Caco-2 (cell line): Measurements from ENCODE around the gene NYAP2. TPM values are rescaled to one million over a fixed set of nuclear protein-coding genes. Genes with fewer than 3 reads are reported as not detected.

ENCODE experiments used
- BruUV-seq: library from RNA; stranded (reverse); fragments of 400-500 nt; replicated peaks from 2 replicates; lab custom pipeline; 2021; lab: Mats Ljungman, UMichigan
- CTCF ChIA-PET: fragments of 300-600 bp; sonication (Branson Sonifier 250); formaldehyde crosslinking; loops from one replicate; lab custom pipeline; 2022; ENCODE audit warnings: antibody characterized with exemption; lab: Charles Lee
- POLR2A ChIA-PET: fragments of 300-600 bp; sonication (Branson Sonifier 250); formaldehyde crosslinking; loops from one replicate; lab custom pipeline; 2022; ENCODE audit warnings: antibody characterized with exemption; lab: Charles Lee
- DNase-seq, 2 experiments: peaks; one replicate each; pipeline versions ENCODE4 v3.0.0 to v3.0.0-alpha.2; 2020 to 2022
- H3K27me3 ChIP-seq: replicated peaks from 2 replicates; pipeline ENCODE4 v1.6.0; 2011; ENCODE audit warnings: low read length; ENCODE audit not compliant: control insufficient read depth, insufficient read depth
- H3K36me3 ChIP-seq: 2 replicates; pipeline ENCODE4 v1.5.1; 2011; ENCODE audit warnings: low read length; ENCODE audit not compliant: control insufficient read depth, insufficient read depth
- H3K4me1 ChIP-seq: fragments of 250-450 bp; sonication (Bioruptor Pico); 2 replicates; pipeline ENCODE4 v1.5.1; 2020; ENCODE audit warnings: mild to moderate bottlenecking
- H3K4me3 ChIP-seq: 2 replicates; pipeline ENCODE4 v1.5.1; 2011; ENCODE audit warnings: low read depth, mild to moderate bottlenecking, control low read depth, low read length
- H3K9me3 ChIP-seq: fragments of 250-450 bp; sonication (Bioruptor Pico); 2 replicates; pipeline ENCODE4 v1.5.1; 2020; ENCODE audit warnings: mild to moderate bottlenecking, moderate library complexity
- H3K27ac Mint-ChIP-seq: one replicate; pipeline ENCODE4 v1.8.0; 2022; ENCODE audit warnings: mixed read lengths; ENCODE audit not compliant: unreplicated experiment
- H3K27me3 Mint-ChIP-seq: one replicate; pipeline ENCODE4 v1.8.0; 2022; ENCODE audit warnings: mixed read lengths; ENCODE audit not compliant: insufficient read depth, unreplicated experiment
- H3K36me3 Mint-ChIP-seq: one replicate; pipeline ENCODE4 v1.8.0; 2022; ENCODE audit warnings: mild to moderate bottlenecking, mixed read lengths; ENCODE audit not compliant: insufficient read depth, unreplicated experiment
- H3K4me1 Mint-ChIP-seq: one replicate; pipeline ENCODE4 v1.8.0; 2022; ENCODE audit warnings: low read depth, mixed read lengths; ENCODE audit not compliant: unreplicated experiment
- H3K4me3 Mint-ChIP-seq: one replicate; pipeline ENCODE4 v1.8.0; 2022; ENCODE audit warnings: mild to moderate bottlenecking, moderate library complexity, mixed read lengths; ENCODE audit not compliant: unreplicated experiment
- H3K9me3 Mint-ChIP-seq: one replicate; pipeline ENCODE4 v1.8.0; 2022; ENCODE audit warnings: mixed read lengths; ENCODE audit not compliant: unreplicated experiment
- intact Hi-C: fragments of 100-400 bp; cut with micrococcal nuclease; formaldehyde crosslinking; loops from one replicate; pipeline ENCODE4 v1.10.0; 2022; ENCODE audit not compliant: unreplicated experiment
- total RNA-seq: library from RNA; stranded (reverse); gene quantifications from 2 replicates; pipeline ENCODE4 v1.2.3, GENCODE V29; 2022
- TF ChIP-seq, protein P1 (sequence below), 2 experiments: fragments of 200-600 bp in 1 of 2; IDR thresholded peaks; 1 replicate in 1 of 2; 2 replicates in 1 of 2; pipeline versions ENCODE4 v1.5.1 to v1.8.0; 2011 to 2022; ENCODE audit warnings: antibody characterized with exemption in 1 of 2, control low read depth in 1 of 2, inconsistent platforms in 1 of 2, low read depth in 1 of 2, low read length in 1 of 2, mild to moderate bottlenecking in 1 of 2, moderate library complexity in 1 of 2; ENCODE audit not compliant: insufficient read depth in 1 of 2, severe bottlenecking in 1 of 2, unreplicated experiment in 1 of 2

The NYAP2 gene
- total RNA-seq, 1 experiment from 2014 or later = 0.11 TPM

- Histone ChIP-seq H3K4me3 (no peak overlapping the region), H3K4me1 (no peaks in the 10 kb centered on the region), H3K36me3 (no peaks in the 10 kb centered on the region), H3K9me3 (no peaks in the 10 kb centered on the region), H3K27me3 (no peaks in the 10 kb centered on the region)
- Mint-ChIP-seq H3K36me3 (no peaks in the 10 kb centered on the region), H3K4me1 (peaks cover 11% of the 10 kb centered on the region), H3K27ac (no peak overlapping the region), H3K4me3 (no peak overlapping the region), H3K27me3 (no peaks in the 10 kb centered on the region), H3K9me3 (peaks cover 4% of the 10 kb centered on the region)
- BruUV-seq = no TSS peak
- intact Hi-C loops = no loop called here
- POLR2A ChIA-PET = no interaction called here
- TF ChIP-seq, protein P1, sequence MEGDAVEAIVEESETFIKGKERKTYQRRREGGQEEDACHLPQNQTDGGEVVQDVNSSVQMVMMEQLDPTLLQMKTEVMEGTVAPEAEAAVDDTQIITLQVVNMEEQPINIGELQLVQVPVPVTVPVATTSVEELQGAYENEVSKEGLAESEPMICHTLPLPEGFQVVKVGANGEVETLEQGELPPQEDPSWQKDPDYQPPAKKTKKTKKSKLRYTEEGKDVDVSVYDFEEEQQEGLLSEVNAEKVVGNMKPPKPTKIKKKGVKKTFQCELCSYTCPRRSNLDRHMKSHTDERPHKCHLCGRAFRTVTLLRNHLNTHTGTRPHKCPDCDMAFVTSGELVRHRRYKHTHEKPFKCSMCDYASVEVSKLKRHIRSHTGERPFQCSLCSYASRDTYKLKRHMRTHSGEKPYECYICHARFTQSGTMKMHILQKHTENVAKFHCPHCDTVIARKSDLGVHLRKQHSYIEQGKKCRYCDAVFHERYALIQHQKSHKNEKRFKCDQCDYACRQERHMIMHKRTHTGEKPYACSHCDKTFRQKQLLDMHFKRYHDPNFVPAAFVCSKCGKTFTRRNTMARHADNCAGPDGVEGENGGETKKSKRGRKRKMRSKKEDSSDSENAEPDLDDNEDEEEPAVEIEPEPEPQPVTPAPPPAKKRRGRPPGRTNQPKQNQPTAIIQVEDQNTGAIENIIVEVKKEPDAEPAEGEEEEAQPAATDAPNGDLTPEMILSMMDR (IDR thresholded peaks at IDR 0.05; ENCODE audit: insufficient read depth in 1 of 2, low read depth in 1 of 2, low read length in 1 of 2, severe bottlenecking in 1 of 2, unreplicated experiment in 1 of 2) = no peak
- CTCF ChIA-PET = no interaction called here
- DNase-seq = peak in 1 of 2 experiments; percentile 9
These were observed 167.3 kb downstream of the NYAP2 start for GRCh38 chr2:225566798-225567197.

DNA sequence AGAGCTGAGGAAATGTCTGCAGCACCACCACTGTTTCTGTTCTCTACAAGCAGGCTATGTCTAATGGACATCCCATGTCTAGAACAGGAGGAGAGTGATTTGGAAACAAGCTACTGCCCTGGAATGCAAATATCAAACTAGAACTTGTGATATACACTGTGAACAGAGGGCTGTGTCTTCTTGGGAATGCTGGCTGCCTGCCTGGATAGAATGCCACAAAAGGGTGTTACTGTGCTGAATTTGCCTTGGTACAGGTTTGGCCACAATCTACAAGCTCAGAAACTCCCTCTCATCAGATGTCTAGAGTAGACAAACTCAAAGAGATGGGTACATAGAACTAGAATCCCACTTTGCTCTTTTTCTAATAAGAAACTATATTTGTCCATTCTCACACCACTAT, 170.5 kb downstream of the NYAP2 start:
- no peaks in the 10 kb centered on the region for H3K27me3 ChIP-seq
- TF ChIP-seq, protein P1 (IDR thresholded peaks at IDR 0.05; ENCODE audit: insufficient read depth in 1 of 2, low read depth in 1 of 2, low read length in 1 of 2, severe bottlenecking in 1 of 2, unreplicated experiment in 1 of 2) = no peak
- CTCF ChIA-PET = no interaction called here
- no peaks in the 10 kb centered on the region for H3K4me1 ChIP-seq
- BruUV-seq = no TSS peak
- H3K4me3 ChIP-seq = no peak overlapping the region
- POLR2A ChIA-PET = no interaction called here
- no peak overlapping the region for H3K27ac Mint-ChIP-seq
- no peaks in the 10 kb centered on the region for H3K36me3 ChIP-seq
- H3K9me3 ChIP-seq = no peaks in the 10 kb centered on the region
- no peak for DNase-seq
- H3K4me3 Mint-ChIP-seq = no peak overlapping the region
- H3K4me1 Mint-ChIP-seq = peaks cover 13% of the 10 kb centered on the region
- intact Hi-C loops = no loop called here
- H3K36me3 Mint-ChIP-seq = no peaks in the 10 kb centered on the region
- peaks cover 11% of the 10 kb centered on the region for H3K9me3 Mint-ChIP-seq
- H3K27me3 Mint-ChIP-seq = no peaks in the 10 kb centered on the region

- intact Hi-C loops = no loop called here
- H3K4me3 ChIP-seq = no peak overlapping the region
- H3K36me3 ChIP-seq = no peaks in the 10 kb centered on the region
- no TSS peak for BruUV-seq
- no peak overlapping the region for H3K27ac Mint-ChIP-seq
- TF ChIP-seq, protein P1 (IDR thresholded peaks at IDR 0.05; ENCODE audit: insufficient read depth in 1 of 2, low read depth in 1 of 2, low read length in 1 of 2, severe bottlenecking in 1 of 2, unreplicated experiment in 1 of 2) = no peak
- no peak overlapping the region for H3K4me3 Mint-ChIP-seq
- peaks cover 13% of the 10 kb centered on the region for H3K4me1 Mint-ChIP-seq
- ChIA-PET CTCF (no interaction called here), POLR2A (no interaction called here)
- no peaks in the 10 kb centered on the region for H3K27me3 ChIP-seq
- peaks cover 2% of the 10 kb centered on the region for H3K27me3 Mint-ChIP-seq
- H3K9me3 ChIP-seq = no peaks in the 10 kb centered on the region
- H3K9me3 Mint-ChIP-seq = peaks cover 11% of the 10 kb centered on the region
- DNase-seq = no peak
- no peaks in the 10 kb centered on the region for H3K36me3 Mint-ChIP-seq
- no peaks in the 10 kb centered on the region for H3K4me1 ChIP-seq
These were observed 174.1 kb downstream of the NYAP2 start for GRCh38 chr2:225573603-225574002.
